Pulmonary artery endothelial cell (primary cell): Measurements from ENCODE around the gene FOXP1. TPM values are rescaled to one million over a fixed set of nuclear protein-coding genes. Genes with fewer than 3 reads are reported as not detected.
A peak's percentile ranks its signal among the peaks of the same experiment; 100 is the strongest.
"Not testable (repeated sequence)": the region's sequence is repeated elsewhere in the genome, so short reads cannot be mapped to it uniquely, and the experiment has no call there.

Experiments used
- DNase-seq: peaks from one replicate; pipeline ENCODE4 v3.0.0-alpha.2; 2011; ENCODE audit warnings: low read depth, low spot score
- total RNA-seq: library from RNA; depleted of rRNA; stranded (reverse); fragments of >200 nt; gene quantifications from 2 replicates; pipeline ENCODE4 v1.2.3, GENCODE V29; 2014

The FOXP1 gene
- total RNA-seq, 1 donor from 2014 or later, result 48.2 TPM

- DNase-seq, result no peak
Measured at GRCh38 chr3:71453822-71454511, 129.6 kb downstream of the FOXP1 start.

DNA sequence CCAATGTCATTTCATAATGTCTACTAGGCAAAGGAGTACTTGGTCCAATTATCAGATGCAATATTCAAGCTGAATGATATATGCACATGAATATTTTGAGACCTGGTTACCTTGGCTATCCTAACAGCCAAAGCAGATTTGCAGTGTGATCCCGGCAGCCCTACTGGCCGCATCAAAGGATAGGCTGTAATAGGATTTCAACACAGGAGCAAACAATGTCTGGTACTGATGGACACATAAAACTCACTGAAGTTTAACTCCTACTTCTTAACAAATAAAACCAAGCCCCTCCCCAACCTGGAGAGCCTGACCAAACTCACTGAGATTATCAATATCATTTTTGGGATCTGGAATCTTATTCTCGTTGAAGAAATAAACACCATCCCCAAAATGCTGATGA, 130.2 kb downstream of the FOXP1 start:
- no peak for DNase-seq

DNA sequence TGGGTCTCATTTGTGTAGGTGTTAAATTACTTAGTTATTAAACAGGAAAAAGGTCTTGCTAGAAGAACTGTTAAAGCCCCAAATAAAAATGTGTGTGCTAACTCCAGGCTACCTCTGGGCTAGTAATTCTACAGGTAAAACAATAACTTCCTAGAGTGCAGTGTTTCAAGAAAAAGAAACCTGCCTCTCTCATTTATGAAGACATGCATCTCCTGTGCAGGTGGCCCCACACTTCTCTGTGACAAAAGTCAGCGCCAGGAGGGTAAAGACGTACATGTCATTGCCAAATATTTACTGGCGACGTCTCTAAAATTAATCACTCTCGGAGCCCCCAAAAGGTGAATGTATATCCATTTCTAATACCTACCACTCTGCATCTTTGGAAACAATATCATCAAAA, 131.7 kb downstream of the FOXP1 start:
- DNase-seq, result no peak

DNA sequence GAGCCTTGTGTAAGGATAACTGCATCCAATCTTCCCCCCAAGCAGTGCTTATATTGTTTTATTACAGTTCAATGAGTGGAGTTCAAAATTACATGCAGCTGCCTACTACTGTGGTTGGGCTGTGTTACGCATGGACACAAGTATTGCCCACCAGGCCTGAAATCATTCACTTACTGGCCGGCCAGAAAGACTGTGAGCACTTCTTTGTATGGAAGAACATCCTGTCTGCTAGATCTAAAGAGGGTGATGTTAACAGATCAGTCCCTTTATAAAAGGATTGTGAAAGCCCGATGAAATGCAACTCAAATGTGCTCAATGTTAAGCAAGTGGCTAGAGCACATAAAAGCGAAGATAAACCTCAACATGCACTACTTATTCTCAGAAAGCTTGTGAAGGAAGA, 132.5 kb downstream of the FOXP1 start:
- DNase-seq, result no peak

GRCh38 chr3:71450162-71450561, 133.4 kb downstream of the FOXP1 start:
- no peak for DNase-seq

GRCh38 chr3:71447803-71448202, 135.7 kb downstream of the FOXP1 start:
- no peak for DNase-seq

DNA sequence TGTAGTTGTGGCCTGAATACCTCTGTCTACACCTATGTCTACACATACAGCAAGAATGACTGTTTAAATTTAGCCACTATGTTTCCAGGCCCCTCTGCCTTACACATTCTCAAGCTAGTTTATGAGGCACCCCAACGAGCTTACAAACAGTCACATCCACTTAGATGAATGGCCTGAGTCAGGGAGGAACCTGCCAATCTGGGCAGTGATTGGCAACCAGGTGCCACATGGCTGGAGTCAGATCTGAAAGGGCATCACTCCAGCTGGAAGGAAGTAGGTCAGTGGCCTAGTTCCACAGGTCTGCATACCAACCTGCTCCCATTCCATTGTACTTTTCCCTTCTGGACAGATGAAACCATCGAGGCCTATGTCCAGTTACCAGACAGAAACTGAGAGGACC, 136.3 kb downstream of the FOXP1 start:
- no peak for DNase-seq

DNA sequence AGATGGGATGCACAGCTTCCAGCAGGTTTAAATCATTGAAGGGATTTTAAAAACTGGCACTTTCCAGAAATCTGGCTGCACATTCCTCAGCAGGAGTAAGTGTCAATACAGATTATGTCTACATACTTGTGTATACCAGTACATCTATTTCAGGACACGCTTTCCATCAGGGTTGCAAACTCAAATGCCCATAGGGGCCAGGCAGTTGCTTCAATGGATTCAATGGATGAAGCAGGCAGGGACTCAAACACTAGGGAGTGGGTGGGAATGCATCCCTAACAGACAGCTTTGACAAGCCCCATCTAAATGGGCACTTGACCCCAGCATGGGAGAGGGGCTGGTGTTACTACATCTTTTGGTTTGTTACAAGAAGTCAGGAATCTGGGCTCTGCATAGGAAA, 136.8 kb downstream of the FOXP1 start:
- no peak for DNase-seq

DNA sequence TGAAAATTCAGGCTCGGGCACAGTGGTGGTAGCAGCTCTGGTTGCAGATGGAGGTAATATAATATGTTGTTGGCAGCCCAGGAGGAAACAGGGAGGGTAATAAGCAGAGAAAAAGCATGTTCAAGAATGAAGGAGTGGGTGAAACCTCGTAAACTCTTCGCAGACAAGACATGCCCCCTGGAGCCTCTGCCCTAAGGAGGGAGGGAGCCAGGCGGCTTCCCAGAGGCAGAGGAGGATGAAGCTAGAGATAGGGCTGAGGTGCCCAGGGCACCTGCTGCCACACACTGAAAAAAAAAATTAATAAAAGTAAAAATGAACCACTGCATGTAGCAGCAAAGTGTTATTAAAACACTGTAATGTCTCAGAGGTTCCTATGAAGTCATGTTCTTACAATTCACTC, 137.3 kb downstream of the FOXP1 start:
- no peak for DNase-seq

DNA sequence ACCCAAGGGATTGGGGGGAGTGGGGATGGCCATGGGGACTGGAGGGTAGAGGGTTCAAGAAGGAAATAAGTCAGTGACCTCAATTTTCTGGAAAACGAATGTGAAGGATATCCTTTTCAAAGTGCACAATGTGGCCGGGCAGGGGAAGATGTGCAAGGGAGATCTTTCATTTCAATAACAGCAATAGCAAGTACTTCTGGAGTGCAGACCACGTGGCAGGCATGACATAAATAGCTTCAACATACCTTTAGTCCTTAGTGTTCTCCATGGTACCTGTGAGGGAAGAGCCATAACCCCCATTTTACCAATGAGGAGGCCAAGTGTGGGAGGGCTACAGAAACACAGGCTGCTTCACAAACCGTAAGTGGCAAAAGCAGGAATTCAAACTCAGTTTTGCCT, 138.7 kb downstream of the FOXP1 start:
- no peak for DNase-seq

- DNase-seq, result peak; percentile 77
Measured at GRCh38 chr3:71444028-71444860, 139.3 kb downstream of the FOXP1 start.

GRCh38 chr3:71443332-71443731, 140.2 kb downstream of the FOXP1 start:
- no peak for DNase-seq

DNA sequence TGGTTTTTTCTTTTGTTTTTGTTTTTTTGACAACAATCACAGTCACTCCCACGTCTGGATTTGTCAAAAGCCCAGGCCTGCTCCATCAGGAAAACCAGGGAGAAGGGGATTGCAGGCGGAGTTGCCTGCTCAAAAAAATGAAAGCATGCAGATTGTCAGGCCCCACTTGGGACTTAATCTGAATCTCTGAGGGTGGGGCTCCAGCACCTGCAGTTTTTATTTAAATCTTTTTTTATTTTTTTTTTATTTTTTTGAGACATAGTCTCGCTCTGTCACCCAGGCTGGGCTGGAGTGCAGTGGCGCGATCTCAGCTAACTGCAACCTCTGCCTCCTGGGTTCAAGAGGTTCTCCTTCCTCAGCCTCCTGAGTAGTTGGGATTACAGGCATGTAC, 140.9 kb downstream of the FOXP1 start:
- DNase-seq, result no peak

DNA sequence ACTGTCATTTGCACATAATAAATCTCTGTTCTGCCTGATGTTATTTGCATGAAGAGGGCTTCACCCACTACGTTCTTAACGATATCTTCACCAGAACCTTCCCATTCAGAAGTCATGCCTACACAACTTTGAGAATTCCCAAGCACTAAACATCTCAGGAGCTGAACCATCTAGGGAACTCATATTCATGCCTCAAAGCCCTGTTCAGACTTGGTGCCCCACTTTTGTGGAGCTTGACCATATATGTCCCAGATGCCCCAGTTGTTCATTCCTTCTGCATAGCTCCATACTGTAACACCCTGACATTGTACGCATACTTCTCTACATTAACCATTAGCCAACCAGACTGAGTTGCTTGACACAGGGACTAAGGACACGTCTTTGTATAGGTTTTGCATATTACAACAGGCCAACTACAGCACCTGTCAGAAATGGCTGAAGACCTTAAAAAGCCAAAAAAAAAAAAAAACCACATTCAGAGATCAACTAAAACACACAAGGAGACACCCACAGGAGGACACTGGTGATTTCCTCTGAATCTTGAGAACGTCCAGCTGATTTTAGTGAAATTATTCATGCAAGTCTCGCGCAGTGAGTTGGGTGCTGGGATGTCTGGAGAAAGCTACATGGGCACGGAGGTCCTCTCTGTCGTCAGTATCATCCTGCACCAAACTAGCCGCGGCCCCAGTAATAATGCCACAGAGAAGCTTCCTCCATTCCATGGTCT, 141.4 kb downstream of the FOXP1 start:
- no peak for DNase-seq

GRCh38 chr3:71441217-71441924, 142.2 kb downstream of the FOXP1 start:
- no peak for DNase-seq

DNA sequence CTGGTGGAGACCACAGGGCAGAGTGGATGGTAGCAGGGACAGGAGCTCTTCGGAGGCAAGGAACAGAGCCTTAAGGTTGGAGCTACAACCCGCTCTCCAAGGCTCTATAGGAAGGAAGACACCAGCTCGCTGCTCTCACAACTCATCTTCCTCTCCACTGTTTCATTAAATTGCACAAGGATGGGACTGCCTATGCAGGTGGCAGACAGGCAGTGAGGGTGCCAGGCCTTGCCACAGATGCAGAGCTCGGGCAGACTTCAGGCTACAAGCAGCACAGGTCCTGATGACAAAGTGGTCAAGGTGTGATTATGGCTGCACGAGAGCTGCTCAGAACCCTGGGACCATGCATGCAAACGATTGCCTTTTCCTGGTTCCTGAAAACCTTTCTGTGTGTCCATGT, 144.6 kb downstream of the FOXP1 start:
- no peak for DNase-seq

- DNase-seq, result no peak
Measured at GRCh38 chr3:71438071-71438685, 145.3 kb downstream of the FOXP1 start.

DNA sequence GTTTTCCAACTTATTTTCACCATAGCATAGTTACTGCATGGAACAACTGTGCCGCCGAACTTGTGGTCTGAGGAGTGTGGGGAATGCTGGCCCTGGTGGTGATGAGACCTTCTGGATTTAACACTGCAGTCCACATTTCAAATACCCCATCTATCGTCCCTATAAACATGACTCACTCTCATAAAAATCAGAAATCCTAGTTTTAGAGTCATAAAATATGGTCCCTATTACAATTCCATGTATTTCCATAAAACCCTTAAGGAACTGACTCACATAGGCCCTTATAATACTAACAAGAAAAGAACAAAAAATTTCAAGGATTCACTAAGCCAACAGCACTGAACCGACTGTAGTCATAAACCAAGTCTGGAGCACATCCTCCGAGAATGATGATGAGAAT, 147.2 kb downstream of the FOXP1 start:
- DNase-seq, result no peak

GRCh38 chr3:71435836-71436235, 147.7 kb downstream of the FOXP1 start:
- DNase-seq, result not testable (repeated sequence)

DNA sequence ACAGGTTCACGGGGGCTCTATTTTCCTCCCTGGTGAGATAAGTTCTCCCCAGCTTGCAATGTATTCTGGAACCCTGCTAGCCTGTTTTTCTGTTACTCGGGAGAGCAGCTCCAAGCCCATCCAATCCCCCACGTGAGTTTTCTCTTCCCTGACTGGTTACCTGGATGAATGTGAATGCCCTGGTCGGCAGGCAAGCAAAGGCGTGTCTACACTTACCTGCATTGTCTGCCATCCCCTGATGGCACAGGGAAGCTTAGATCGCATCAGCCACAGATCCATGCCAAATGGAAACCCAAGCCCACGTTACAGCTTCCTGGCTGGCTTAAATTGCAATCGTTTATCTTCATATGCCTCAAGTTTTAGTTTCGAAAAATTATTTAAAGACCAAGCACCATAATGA, 149.9 kb downstream of the FOXP1 start:
- no peak for DNase-seq
